NT2/D1 (cell line): ENCODE data around the gene AGAP1.

Experiments
- YY1 ChIP-seq: IDR thresholded peaks from 2 replicates; pipeline ENCODE4 v1.6.1; 2011; ENCODE audit not compliant: insufficient read length, insufficient read depth
- ZNF274 ChIP-seq: IDR thresholded peaks from 2 replicates; pipeline ENCODE4 v1.6.1; 2011; ENCODE audit warnings: mild to moderate bottlenecking, low read depth, low read length

GRCh38 chr2:236001166-236001828, 507.5 kb downstream of the AGAP1 start:
- TF ChIP-seq ZNF274, result no peak
- no peak for TF ChIP-seq YY1
